CD4-positive, alpha-beta T cell treated with Interferon alpha-2 for 1 hour (primary cell): ENCODE measurements around the gene ABCA4.

ENCODE experiments used
- DNase-seq, 2 donors: peaks; one replicate each; pipeline ENCODE4 v3.0.0-alpha.2; 2020 to 2022

The ABCA4 gene

GRCh38 chr1:94104127-94104684, 16.7 kb downstream of the ABCA4 start:
- no peak for DNase-seq

- DNase-seq: no peak
These were observed 17.3 kb downstream of the ABCA4 start for GRCh38 chr1:94103608-94104007.

DNA sequence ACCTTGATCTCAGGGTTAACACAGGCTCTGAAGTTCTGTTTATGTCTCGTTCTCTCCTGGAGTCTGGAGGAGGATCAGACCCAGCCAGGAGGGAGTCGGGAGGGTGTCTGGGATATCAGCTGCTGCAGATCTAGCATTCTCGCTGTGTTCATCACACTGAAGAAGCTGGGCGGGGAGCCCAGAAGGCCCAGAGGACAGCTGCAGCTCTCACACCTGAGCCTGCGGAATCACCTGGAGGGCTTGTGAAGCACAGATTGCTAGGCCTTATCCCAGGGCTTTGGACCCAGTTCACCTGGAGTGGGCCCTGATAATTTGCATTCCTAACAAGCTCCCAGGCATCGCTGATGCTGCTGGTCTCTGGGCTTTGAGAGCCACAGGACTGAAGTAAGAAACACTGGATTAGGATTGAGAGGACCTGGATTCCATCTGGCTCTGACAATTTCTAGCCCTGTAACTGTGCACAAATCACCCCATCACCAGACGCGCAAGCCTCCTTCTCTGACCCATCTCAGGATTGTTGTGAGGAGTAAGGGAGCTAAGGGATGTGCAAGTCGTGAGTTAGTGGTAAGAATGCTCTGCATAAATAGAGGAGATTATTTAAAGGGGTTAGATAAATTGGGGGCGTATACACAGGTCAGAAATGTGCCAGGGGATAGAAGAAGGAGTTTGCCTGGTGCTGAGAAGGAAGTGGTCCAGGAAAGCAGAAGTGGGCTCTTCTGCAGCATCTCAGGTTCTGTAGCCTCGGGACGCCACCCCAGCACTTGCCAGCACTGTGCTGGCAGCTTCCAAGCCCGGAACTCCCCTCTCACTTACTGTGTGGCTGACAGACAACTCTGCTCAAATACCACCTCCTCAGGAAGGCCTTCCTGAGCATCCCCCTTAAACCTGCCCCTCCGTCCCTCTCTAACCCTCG, 19.1 kb downstream of the ABCA4 start:
- no peak for DNase-seq

DNA sequence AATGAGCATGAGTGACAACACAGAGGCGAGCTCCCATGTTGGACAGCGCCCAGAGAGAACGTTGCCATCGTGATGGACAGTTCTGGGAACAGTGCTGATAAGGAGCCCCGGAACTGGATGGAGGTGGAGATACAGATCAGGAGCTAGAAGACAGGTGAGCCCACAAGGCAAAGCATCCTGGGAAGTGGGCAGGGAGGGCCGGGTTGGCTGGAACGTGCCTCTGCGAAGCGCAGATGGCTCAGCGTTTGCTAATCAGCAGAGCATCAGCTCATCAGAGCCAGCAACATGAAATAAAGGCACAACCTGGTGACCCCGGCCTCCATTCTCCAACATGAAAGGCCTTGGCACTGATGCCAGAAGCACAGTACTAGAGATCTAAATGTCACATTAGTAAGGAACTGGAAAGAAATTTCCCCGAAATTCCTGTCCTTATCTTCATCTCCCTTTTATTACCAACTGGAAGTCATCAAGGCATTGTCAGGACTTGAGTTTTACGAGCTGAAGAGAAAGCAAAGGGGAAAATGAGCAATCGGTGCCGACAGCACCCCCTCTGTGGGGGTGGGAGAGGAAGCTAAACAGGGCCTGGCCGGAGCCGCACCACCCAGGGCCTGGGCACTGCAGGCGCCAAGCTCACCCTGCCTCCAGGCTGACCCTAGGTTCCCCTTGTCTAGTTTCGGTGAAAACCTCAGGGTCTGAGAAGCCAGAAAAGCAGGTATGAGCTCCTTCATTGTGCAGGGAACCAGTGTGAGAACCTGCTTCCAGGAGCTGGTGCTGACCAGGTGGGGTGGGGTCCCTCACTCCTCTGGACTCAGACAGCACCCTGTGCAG, 19.9 kb downstream of the ABCA4 start:
- DNase-seq: no peak

GRCh38 chr1:94100129-94100784, 20.7 kb downstream of the ABCA4 start:
- no peak for DNase-seq

- DNase-seq: no peak
These were observed 21.6 kb downstream of the ABCA4 start for GRCh38 chr1:94099303-94099702.

GRCh38 chr1:94098585-94099111, 22.3 kb downstream of the ABCA4 start:
- DNase-seq: no peak

DNA sequence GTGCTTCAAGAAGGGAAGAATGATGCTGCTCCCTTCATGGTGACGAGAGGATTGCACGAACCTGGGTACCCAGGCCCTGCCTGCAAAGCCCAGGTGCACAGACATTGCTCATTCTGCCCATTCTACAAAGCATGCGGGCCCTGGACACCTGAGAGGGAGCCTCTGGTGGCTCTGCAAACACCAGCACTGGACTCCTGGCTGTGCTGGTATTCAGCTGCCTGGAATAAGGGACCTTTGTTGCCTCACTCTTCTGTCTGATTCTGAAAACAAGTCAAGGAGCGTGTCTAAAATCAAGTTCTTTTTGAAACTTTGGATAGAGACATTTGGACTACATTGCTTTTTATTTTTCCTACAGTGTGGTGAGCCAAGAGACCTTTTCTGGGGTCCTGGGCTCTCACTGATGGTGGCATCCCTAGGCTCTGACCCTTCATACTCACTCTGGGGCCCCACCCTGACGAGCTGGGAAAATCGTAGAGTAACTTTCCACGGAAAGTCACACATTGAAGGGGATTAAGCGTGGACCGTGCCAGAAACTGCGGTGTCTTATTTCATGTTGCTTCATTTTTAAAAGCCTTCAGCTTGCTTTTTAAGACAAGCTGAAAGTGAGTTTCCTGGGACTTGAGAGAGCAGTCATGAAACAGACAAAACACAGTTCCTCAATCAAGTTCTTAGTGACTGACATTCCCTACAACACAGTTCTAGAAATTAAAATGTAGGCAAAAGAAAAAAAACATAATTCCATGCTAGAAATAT, 24.0 kb downstream of the ABCA4 start:
- no peak for DNase-seq

DNA sequence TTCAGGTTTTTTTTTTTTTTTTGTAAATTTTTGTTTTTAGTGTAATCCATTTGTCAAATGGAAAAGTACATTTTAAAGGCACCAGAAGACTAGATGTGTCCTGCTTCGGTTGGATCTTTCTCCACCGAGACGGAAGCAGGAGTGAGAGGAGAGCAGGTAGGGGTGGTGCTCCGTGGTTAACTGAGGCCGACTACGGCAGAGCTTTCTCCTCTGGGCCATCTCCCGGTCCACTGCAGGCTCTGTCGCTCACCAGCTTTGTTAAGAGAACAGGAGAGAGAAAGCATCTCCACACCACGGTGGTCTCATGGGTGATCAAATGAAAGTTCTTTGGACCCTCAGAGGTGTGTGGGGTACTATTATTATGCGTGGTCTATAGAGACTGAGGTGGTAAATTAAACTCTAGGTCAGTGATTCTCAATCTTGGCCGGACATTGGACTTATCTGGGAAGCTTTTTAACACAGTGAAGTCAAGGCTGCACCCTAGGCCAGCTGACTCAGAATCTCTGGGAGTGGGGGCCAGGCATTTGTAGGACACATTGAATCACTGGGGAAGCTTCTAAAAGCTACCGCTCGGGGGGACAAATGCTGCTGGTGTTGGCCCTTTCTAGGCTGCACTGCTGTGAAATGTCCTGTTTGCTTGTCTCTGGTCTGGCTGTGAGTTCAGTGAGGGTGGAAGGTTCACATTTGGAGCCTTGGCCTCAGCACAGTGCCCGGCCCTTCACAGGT, 25.0 kb downstream of the ABCA4 start:
- no peak for DNase-seq

DNA sequence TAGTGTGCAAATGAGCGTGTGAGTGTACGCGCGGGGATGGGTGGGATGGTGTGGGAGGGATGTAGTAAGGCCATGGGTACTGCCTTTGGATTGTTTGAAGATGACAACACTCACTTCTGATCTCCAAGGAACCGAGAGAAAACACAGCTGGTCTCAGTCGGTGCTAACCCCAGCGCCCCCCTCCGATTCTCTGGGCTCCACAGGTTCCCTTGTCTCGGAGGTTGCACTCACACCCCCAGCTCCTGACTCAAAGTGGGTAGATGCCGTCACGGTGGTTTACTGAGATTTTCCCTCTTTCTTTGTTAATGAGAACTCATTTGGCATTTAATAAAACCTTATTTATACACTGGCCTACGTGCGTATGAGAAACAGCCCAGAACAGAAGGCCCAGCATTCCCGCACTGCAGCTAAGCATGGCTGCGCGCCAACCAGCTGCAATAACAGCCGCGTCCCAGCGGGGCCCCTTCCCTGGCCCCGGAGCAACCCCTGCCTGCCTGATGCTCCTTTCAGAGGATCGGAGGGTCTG, 25.8 kb downstream of the ABCA4 start:
- DNase-seq: no peak

- DNase-seq: no peak
These were observed 26.4 kb downstream of the ABCA4 start for GRCh38 chr1:94094469-94095111.

DNA sequence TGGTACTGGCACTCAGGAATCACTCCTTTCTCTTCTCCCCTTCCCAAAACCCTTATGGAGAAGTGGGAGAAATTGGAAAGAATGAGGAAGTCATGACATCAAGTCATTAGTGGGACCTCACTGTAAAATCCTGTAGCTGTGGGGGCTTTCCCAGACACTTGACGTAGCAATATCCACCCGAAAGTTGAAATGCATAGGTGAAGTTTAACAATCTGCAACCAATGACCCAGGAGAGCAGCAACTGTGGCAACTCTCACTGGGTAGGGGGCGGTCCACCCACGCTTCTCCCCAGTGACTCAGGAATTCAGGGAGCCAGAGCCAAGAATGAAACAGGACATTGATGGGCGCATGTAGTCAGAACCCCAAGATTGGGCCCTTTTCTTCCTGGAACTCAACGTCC, 27.0 kb downstream of the ABCA4 start:
- DNase-seq: no peak

DNA sequence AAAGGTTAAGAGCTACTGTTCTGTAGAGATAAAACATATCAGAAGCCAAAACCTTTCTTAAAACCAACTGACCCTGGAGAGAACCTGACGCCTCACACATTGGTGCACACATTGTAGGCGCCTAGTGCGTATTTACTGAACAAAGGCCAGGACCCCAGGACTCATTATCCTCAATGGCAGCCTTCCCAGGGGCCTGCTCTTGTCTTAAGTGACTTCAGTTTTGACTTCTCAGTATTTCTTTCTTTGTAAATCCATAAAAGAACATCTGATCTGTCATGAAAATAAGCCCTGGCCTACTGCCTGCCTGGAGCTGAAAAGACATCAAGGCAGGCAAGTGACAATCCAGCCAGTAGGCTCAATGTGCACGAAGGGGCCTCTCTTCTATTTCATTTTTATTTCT, 27.6 kb downstream of the ABCA4 start:
- DNase-seq: no peak

DNA sequence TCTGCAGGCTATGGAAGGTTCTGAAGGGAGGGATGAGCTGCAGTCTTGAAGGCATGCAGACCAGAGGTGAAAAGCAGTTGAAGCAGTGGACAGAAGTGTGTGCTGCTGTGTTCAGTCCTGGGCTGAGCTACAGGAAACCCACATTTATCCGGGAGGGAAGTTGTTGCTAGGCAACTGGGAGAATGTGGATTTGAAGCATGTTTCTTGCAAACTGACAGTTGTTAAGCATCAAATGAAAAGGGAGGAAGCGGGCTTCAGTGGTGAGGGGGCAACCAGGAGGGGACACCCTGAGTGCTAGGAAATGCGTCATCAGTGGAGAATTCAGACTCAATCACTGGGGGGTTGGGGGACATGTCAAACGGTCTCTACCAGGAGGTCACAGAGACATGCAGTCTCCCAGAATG, 28.7 kb downstream of the ABCA4 start:
- peak; percentile 10 to 11 for DNase-seq

- DNase-seq: no peak
These were observed 30.2 kb downstream of the ABCA4 start for GRCh38 chr1:94090761-94091160.

- no peak for DNase-seq
These were observed 33.8 kb downstream of the ABCA4 start for GRCh38 chr1:94087193-94087592.

DNA sequence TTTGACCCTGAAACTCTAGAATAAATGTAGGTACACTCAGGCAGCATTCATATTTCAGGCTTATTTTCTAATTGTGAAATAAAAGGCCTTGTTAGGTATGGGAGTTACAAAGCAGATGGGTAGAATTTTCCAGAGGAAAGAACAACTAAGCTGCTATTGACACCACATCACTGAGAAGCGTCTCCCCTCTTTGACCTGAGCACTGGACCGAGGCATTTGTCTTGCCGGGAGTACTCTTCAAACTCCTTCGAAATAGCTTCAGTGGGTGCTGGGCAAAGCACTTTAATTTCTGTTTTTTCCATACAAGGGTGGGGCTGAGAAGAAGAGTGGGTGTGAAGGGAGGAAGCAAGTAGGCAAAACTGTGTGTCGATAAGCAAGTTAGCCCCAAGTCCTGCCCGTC, 36.4 kb downstream of the ABCA4 start:
- no peak for DNase-seq

GRCh38 chr1:94084085-94084484, 36.9 kb downstream of the ABCA4 start:
- DNase-seq: no peak

DNA sequence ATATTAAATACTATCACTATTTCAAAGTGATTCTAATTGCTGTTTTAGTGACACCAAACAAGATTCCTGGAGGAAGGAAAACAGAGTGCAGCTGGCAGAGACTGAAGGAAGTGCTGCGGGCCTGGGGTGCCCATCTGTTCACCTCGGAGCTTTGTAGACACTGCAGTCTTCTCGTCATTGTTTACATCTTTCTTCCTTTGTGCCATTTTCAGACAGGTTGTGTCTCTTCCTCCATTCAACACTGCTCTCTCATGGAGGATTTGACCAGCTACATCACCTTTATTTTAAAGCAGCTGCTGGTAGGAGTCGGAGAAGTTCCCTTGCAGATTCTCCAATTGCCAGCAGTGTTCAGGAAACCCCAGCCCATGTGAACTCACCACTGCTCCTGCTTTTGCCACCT, 37.3 kb downstream of the ABCA4 start:
- DNase-seq: no peak

DNA sequence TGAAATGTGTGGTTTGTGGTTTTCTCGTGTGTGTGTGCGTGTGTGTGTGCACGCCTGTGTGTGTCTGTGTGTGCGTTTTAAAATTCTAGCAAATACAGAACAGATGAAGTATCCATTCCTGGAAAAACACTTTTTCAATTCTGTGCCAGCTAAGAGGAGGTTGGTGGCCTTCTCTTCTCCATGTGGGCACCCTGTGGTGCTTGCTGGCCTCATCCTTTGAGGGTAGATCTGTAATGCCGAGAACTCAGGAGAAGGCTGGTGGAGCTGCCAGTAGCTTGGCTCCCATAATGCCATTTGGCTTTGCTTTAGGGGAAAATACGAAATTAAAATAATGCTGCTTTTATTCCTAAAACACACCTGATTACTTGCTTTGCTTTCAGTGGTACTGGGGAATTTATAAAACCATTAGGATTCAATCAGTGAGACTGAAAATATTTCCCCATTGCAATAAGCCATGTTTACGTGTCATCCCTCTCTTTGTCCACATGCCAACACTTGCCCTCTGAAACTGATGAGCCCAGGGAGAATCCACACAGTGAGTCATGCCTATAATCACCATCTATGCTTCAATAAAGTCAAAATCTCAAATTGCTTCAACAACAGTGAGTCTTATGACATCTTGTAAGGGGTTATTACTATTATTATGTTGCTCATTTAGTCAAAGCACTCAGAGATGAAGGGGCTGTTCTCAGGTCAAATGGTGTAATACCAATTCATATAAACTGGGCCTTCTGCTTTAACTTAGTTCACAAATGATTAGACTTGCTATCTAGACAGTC, 39.2 kb downstream of the ABCA4 start:
- no peak for DNase-seq
